HepG2 (cell line): ENCODE measurements around the gene SLC4A11. TPM values are rescaled to one million over a fixed set of nuclear protein-coding genes. Genes with fewer than 3 reads are reported as not detected.

Experiments
- AKNA ChIP-seq: sonication (generic); formaldehyde crosslinking; IDR thresholded peaks from 2 replicates; pipeline ENCODE4 v1.4.0; 2020; ENCODE audit warnings: missing genetic modification reagents, borderline replicate concordance
- CREM ChIP-seq, 2 experiments: sonication (generic) in 1 of 2; formaldehyde crosslinking in 1 of 2; IDR thresholded peaks; 2 replicates each; pipeline versions ENCODE4 v1.4.0 to v1.6.1; 2016 to 2020; ENCODE audit warnings: antibody characterized with exemption in 1 of 2, mild to moderate bottlenecking in 1 of 2, missing genetic modification reagents in 1 of 2
- HOXA3 ChIP-seq: sonication (generic); formaldehyde crosslinking; IDR thresholded peaks from 2 replicates; pipeline ENCODE4 v1.5.0; 2020; ENCODE audit warnings: missing genetic modification reagents
- JDP2 ChIP-seq: sonication (generic); formaldehyde crosslinking; IDR thresholded peaks from 2 replicates; pipeline ENCODE4 v1.8.1; 2022; ENCODE audit warnings: missing genetic modification reagents, borderline replicate concordance
- MAF1 ChIP-seq: sonication (generic); formaldehyde crosslinking; IDR thresholded peaks from 2 replicates; pipeline ENCODE4 v1.5.0; 2020; ENCODE audit warnings: missing genetic modification reagents, borderline replicate concordance
- MED1 ChIP-seq: sonication (generic); formaldehyde crosslinking; IDR thresholded peaks from 2 replicates; pipeline ENCODE4 v1.4.0; 2020; ENCODE audit warnings: missing genetic modification reagents
- MLX ChIP-seq: IDR thresholded peaks from 2 replicates; pipeline ENCODE4 v1.6.1; 2016
- NR2F1 ChIP-seq, 2 experiments: fragments of 450-650 bp in 1 of 2; formaldehyde crosslinking in 1 of 2; IDR thresholded peaks; 2 replicates each; pipeline versions ENCODE4 v1.5.0 to v1.6.1; 2016 to 2020; ENCODE audit warnings: mild to moderate bottlenecking in 1 of 2, missing compliant biosample characterization in 1 of 2, missing genetic modification reagents in 1 of 2, moderate library complexity in 1 of 2
- RFX3 ChIP-seq: IDR thresholded peaks from 2 replicates; pipeline ENCODE4 v1.6.1; 2016; ENCODE audit warnings: missing biosample characterization, missing genetic modification reagents
- RNF219 ChIP-seq: sonication (generic); formaldehyde crosslinking; IDR thresholded peaks from 2 replicates; pipeline ENCODE4 v1.5.0; 2020; ENCODE audit warnings: mild to moderate bottlenecking, missing genetic modification reagents
- ZNF142 ChIP-seq: sonication (generic); formaldehyde crosslinking; IDR thresholded peaks from 2 replicates; pipeline ENCODE4 v1.4.0; 2020; ENCODE audit warnings: missing genetic modification reagents
- ZNF234 ChIP-seq: sonication (generic); formaldehyde crosslinking; conservative IDR thresholded peaks from 2 replicates; pipeline ENCODE4 v1.5.1; 2020; ENCODE audit warnings: mild to moderate bottlenecking, missing genetic modification reagents
- ZNF317 ChIP-seq: sonication (generic); formaldehyde crosslinking; IDR thresholded peaks from 2 replicates; pipeline ENCODE4 v1.5.0; 2020; ENCODE audit warnings: mild to moderate bottlenecking, missing genetic modification reagents
- ZNF335 ChIP-seq: sonication (generic); formaldehyde crosslinking; IDR thresholded peaks from 2 replicates; pipeline ENCODE4 v1.4.0; 2020; ENCODE audit warnings: missing genetic modification reagents
- polyA plus RNA-seq, 8 experiments: library from polyadenylated mRNA; depleted of rRNA in 3 of 8; stranded (reverse) in 7 of 8; unstranded in 1 of 8; fragments of >200 nt; fragmentation: Illumina TruSeq in 4 of 8; extraction: Trizol in 4 of 8; gene quantifications; 2 replicates each; pipeline versions ENCODE4 v1.2.1 to v1.2.3, GENCODE V29; 2011 to 2016; ENCODE audit warnings: low read depth in 4 of 8, missing spikeins in 1 of 8, mixed read lengths in 1 of 8; ENCODE audit not compliant: insufficient read depth in 1 of 8
- total RNA-seq, 5 experiments: library from RNA; depleted of rRNA; stranded (reverse); fragments of >200 nt; fragmentation: Illumina TruSeq; extraction: Trizol; gene quantifications; 2 replicates each; pipeline ENCODE4 v1.2.3, GENCODE V29; 2016; ENCODE audit warnings: low read depth in 1 of 5

The SLC4A11 gene
- total and polyA plus RNA-seq, 2 of the 13 experiments (the other 11 are each of a cell fraction or from before 2014, with no cell fraction given): 3.9 to 27.0 TPM

GRCh38 chr20:3239026-3239866 lies at the start of gene SLC4A11 (continued):
- TF ChIP-seq RNF219 (CRISPR knock-in tag) (no peak), HOXA3 (CRISPR knock-in tag) (no peak; the same call in 1 of the 2 replicates), RFX3 (CRISPR knock-in tag) (no peak), JDP2 (CRISPR knock-in tag) (no peak), ZNF234 (no peak), ZNF317 (CRISPR knock-in tag) (no peak), ZNF142 (peak; percentile 98), ZNF335 (CRISPR knock-in tag) (peak; percentile 84; the same call in 1 of the 2 replicates), NR2F1 (CRISPR knock-in tag; IDR thresholded peaks at IDR 0.05) (no peak), AKNA (CRISPR knock-in tag) (no peak), MED1 (CRISPR knock-in tag) (no peak; the same call in 1 of the 2 replicates), MLX (no peak), MAF1 (no peak; the same call in none of the 2 replicates), CREM (IDR thresholded peaks at IDR 0.05) (no peak), CREM (CRISPR knock-in tag; IDR thresholded peaks at IDR 0.05) (no peak)
